ENCODE data around the gene DHX57. TPM values are rescaled to one million over a fixed set of nuclear protein-coding genes. Genes with fewer than 3 reads are reported as not detected.
"Not testable (repeated sequence)": the region's sequence is repeated elsewhere in the genome, so short reads cannot be mapped to it uniquely, and the experiment has no call there.

DHX57 gene
- total RNA-seq, 2 donors from 2014 or later: 11.9 to 50.4 TPM

DNA sequence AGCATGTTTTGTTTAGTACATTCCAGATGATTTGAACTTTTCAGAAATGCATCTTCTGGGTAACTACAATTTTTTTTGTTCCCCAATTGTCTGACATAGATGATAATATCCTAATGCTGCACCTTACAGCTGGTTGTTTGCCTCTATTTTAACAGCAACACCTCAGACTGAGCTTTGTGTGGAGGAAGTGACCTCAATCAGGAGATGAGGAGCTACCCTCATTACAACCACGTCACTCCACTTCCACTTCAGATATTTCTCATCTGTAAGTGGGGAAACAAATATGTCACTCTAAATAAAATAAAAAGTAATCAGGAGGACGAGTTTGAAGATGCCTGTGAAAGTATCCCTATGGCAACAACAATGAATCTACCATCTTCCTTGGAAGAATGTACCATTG, 112.5 kb downstream of the DHX57 start:
- Histone ChIP-seq H3K9me3 (no peaks in the 10 kb centered on the region), H3K4me3 (no peak overlapping the region), H3K27ac (no peak overlapping the region), H3K4me1 (ENCODE audit: control insufficient read depth in 1 of 2, low read depth in 2 of 2) (no peaks in the 10 kb centered on the region), H3K36me3 (no peaks in the 10 kb centered on the region), H3K27me3 (replicated peaks; ENCODE audit: insufficient read depth) (no peaks in the 10 kb centered on the region)
- TF ChIP-seq, protein P1, sequence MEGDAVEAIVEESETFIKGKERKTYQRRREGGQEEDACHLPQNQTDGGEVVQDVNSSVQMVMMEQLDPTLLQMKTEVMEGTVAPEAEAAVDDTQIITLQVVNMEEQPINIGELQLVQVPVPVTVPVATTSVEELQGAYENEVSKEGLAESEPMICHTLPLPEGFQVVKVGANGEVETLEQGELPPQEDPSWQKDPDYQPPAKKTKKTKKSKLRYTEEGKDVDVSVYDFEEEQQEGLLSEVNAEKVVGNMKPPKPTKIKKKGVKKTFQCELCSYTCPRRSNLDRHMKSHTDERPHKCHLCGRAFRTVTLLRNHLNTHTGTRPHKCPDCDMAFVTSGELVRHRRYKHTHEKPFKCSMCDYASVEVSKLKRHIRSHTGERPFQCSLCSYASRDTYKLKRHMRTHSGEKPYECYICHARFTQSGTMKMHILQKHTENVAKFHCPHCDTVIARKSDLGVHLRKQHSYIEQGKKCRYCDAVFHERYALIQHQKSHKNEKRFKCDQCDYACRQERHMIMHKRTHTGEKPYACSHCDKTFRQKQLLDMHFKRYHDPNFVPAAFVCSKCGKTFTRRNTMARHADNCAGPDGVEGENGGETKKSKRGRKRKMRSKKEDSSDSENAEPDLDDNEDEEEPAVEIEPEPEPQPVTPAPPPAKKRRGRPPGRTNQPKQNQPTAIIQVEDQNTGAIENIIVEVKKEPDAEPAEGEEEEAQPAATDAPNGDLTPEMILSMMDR (IDR thresholded peaks at IDR 0.05): no peak
- no peak for DNase-seq (ENCODE audit: low spot score)
- ATAC-seq (ENCODE audit: insufficient number of reproducible peaks, low FRiP score, low read depth): no peak

DNA sequence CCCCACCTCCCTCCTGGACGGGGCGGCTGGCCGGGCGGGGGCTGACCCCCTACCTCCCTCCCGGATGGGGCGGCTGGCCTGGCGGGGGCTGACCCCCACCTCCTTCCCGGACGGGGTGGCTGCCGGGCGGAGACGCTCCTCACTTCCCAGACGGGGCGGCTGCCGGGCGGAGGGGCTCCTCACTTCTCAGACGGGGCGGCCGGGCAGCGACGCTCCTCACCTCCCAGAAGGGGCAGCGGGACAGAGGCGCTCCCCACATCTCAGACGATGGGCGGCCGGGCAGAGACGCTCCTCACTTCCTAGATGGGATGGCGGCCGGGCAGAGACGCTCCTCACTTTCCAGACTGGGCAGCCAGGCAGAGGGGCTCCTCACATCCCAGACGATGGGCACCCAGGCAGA, 119.8 kb downstream of the DHX57 start:
- not testable (repeated sequence) for H3K4me3 ChIP-seq; H3K27me3 ChIP-seq (replicated peaks; ENCODE audit: insufficient read depth); ATAC-seq (ENCODE audit: insufficient number of reproducible peaks, low FRiP score, low read depth); H3K27ac ChIP-seq; H3K9me3 ChIP-seq; DNase-seq (ENCODE audit: low spot score); H3K36me3 ChIP-seq
- H3K4me1 ChIP-seq (ENCODE audit: control insufficient read depth in 1 of 2, low read depth in 2 of 2): peaks cover 0 to 11% of the 10 kb centered on the region in 2 donors

DNA sequence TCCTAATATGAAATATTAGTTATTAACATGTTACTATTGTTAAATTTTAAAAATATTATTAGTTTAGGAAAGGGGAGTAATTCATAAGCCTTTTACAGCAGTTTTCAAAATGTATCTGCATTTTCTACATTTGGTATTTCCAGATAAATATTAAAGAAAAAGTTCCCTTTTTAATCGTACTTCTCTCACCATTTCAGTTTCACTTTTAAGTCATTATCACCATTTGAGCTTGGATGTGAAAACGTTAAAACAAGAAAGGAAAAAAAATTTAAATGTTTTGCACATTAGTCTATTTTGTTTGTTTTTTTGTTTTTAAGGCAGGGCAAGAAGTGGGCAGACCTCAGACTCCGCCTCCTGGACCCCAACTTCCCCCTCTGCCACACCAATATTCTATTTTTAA, 121.2 kb downstream of the DHX57 start:
- Histone ChIP-seq H3K27me3 (replicated peaks; ENCODE audit: insufficient read depth) (no peaks in the 10 kb centered on the region), H3K36me3 (no peaks in the 10 kb centered on the region), H3K27ac (no peak overlapping the region), H3K4me1 (ENCODE audit: control insufficient read depth in 1 of 2, low read depth in 2 of 2) (peaks cover 2 to 17% of the 10 kb centered on the region in 2 donors), H3K9me3 (no peaks in the 10 kb centered on the region), H3K4me3 (peak overlapping the region; percentile 58)
- no peak for ATAC-seq (ENCODE audit: insufficient number of reproducible peaks, low FRiP score, low read depth)
- TF ChIP-seq, protein P1 (IDR thresholded peaks at IDR 0.05): no peak
- DNase-seq (ENCODE audit: low spot score): no peak

DNA sequence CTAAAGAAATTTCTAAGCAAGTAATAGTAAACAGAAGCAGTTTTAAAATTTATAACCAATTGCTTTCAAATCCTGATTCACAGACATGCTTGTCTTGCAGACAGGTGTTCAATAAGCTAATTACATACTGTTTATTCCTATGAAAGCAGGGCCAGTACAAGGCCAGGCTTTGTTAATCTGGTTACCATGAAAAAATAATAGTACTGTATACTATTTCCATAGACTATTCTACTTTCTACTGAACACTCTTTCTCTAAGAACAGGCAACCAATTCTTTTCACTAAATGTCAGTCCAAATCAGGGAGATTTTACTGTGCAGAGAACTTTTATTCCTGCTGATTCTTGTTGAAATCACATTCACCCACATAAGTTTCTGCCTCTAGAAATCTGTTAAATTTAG, 121.7 kb downstream of the DHX57 start:
- DNase-seq (ENCODE audit: low spot score): no peak
- H3K4me1 ChIP-seq (ENCODE audit: control insufficient read depth in 1 of 2, low read depth in 2 of 2): peaks cover 5 to 21% of the 10 kb centered on the region in 2 donors
- H3K9me3 ChIP-seq: no peaks in the 10 kb centered on the region
- peaks cover 1% of the 10 kb centered on the region for H3K36me3 ChIP-seq
- TF ChIP-seq, protein P1 (IDR thresholded peaks at IDR 0.05): no peak
- H3K4me3 ChIP-seq: peak overlapping the region; percentile 58
- no peak for ATAC-seq (ENCODE audit: insufficient number of reproducible peaks, low FRiP score, low read depth)
- no peaks in the 10 kb centered on the region for H3K27me3 ChIP-seq (replicated peaks; ENCODE audit: insufficient read depth)
- no peak overlapping the region for H3K27ac ChIP-seq

DNA sequence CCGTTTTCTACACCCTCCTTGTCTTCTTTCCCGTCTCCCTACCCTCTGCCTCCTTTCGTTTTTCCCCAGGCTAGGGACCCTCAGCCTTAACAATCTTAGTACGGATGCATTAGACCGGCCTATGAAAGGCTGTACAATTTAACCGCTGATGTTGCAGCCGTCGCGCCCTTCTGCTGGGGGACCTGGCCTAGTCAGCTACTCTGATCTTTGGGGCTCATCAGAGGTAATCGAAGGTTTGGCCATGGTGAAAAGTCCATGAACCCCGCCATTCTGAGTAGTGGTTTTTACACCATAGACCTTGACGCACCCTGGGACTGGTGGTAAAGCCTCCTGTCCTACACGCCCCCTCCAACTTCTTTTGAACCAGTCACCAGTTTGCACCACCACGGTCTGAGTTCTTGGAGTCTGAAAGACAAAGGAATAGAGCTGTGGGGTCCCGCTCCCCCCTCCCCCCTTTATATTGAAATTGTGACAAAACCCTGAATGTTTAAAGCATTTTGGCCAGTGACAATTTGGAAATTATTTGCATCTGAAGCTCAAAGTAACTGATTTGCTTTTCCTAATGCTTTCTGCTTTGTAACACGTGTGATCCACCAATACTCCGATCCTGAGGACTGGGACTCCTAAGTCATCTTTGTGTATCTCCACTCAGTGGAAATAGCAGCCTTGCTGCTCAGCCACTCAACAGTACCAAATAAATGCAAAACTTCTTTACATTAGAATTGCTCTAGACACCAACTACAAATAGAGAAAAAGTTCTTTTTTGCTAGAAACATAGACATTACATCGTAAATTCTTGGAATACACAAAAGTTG, 123.9 kb downstream of the DHX57 start:
- TF ChIP-seq, protein P1 (IDR thresholded peaks at IDR 0.05): no peak
- Histone ChIP-seq H3K4me3 (peak overlapping the region; percentile 93), H3K36me3 (peaks cover 23% of the 10 kb centered on the region), H3K9me3 (no peaks in the 10 kb centered on the region), H3K27me3 (replicated peaks; ENCODE audit: insufficient read depth) (no peaks in the 10 kb centered on the region), H3K27ac (peak overlapping the region; percentile 95 to 97), H3K4me1 (ENCODE audit: control insufficient read depth in 1 of 2, low read depth in 2 of 2) (peaks cover 21 to 44% of the 10 kb centered on the region in 2 donors)
- DNase-seq (ENCODE audit: low spot score) (no peak), ATAC-seq (ENCODE audit: insufficient number of reproducible peaks, low FRiP score, low read depth) (no peak)
